Cardiac muscle cell (in vitro differentiated cells and primary cell): ENCODE results near the gene ZNF747. TPM values are rescaled to one million over a fixed set of nuclear protein-coding genes. Genes with fewer than 3 reads are reported as not detected.

ENCODE experiments used
- DNase-seq, 2 donors: peaks; one replicate each; pipeline versions ENCODE4 v3.0.0 to v3.0.0-alpha.2; 2010 to 2017; ENCODE audit warnings: low read depth in 1 of 2, low spot score in 1 of 2
- H3K27ac ChIP-seq: fragments of 200-600 bp; sonication (generic); 2 replicates; pipeline ENCODE4 v1.5.1; 2016
- H3K27me3 ChIP-seq: fragments of 200-600 bp; sonication (generic); 2 replicates; pipeline ENCODE4 v1.6.0; 2016; ENCODE audit warnings: control low read depth
- H3K36me3 ChIP-seq: fragments of 200-600 bp; sonication (generic); 2 replicates; pipeline ENCODE4 v1.5.1; 2016; ENCODE audit warnings: control low read depth
- H3K4me1 ChIP-seq: fragments of 200-600 bp; sonication (generic); 2 replicates; pipeline ENCODE4 v1.8.1; 2017; ENCODE audit warnings: low read depth, mild to moderate bottlenecking, mixed run types
- H3K4me3 ChIP-seq: fragments of 200-600 bp; sonication (generic); 2 replicates; pipeline ENCODE4 v1.5.1; 2016; ENCODE audit warnings: mild to moderate bottlenecking
- H3K9me3 ChIP-seq: fragments of 200-600 bp; sonication (generic); 2 replicates; pipeline ENCODE4 v1.5.1; 2017; ENCODE audit warnings: low read depth, mild to moderate bottlenecking, control low read depth
- polyA plus RNA-seq: library from polyadenylated mRNA; unstranded; fragments of >200 nt; fragmentation: Nextera tagmentation; extraction: Ambion mirVana; gene quantifications from 2 replicates; pipeline ENCODE4 v1.2.1, GENCODE V29; 2016
- total RNA-seq: library from RNA; depleted of rRNA; stranded (reverse); fragments of >200 nt; gene quantifications from 2 replicates; pipeline ENCODE4 v1.2.3, GENCODE V29; 2016
- TF ChIP-seq, protein P1 (sequence below): IDR thresholded peaks from 2 replicates; pipeline ENCODE4 v1.5.1; 2012; ENCODE audit warnings: low read depth, mild to moderate bottlenecking, low read length

The ZNF747 gene
- total and polyA plus RNA-seq, 2 experiments from 2014 or later = 12.7 to 17.7 TPM

- H3K4me1 ChIP-seq = peaks cover 8% of the 10 kb centered on the region
- no peak overlapping the region for H3K4me3 ChIP-seq
- TF ChIP-seq, protein P1, sequence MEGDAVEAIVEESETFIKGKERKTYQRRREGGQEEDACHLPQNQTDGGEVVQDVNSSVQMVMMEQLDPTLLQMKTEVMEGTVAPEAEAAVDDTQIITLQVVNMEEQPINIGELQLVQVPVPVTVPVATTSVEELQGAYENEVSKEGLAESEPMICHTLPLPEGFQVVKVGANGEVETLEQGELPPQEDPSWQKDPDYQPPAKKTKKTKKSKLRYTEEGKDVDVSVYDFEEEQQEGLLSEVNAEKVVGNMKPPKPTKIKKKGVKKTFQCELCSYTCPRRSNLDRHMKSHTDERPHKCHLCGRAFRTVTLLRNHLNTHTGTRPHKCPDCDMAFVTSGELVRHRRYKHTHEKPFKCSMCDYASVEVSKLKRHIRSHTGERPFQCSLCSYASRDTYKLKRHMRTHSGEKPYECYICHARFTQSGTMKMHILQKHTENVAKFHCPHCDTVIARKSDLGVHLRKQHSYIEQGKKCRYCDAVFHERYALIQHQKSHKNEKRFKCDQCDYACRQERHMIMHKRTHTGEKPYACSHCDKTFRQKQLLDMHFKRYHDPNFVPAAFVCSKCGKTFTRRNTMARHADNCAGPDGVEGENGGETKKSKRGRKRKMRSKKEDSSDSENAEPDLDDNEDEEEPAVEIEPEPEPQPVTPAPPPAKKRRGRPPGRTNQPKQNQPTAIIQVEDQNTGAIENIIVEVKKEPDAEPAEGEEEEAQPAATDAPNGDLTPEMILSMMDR = no peak
- no peak overlapping the region for H3K27ac ChIP-seq
- no peaks in the 10 kb centered on the region for H3K36me3 ChIP-seq
- DNase-seq = no peak
- H3K9me3 ChIP-seq = no peaks in the 10 kb centered on the region
- H3K27me3 ChIP-seq = no peaks in the 10 kb centered on the region
Measured at GRCh38 chr16:30567160-30567990, 32.7 kb upstream of the ZNF747 start.

DNA sequence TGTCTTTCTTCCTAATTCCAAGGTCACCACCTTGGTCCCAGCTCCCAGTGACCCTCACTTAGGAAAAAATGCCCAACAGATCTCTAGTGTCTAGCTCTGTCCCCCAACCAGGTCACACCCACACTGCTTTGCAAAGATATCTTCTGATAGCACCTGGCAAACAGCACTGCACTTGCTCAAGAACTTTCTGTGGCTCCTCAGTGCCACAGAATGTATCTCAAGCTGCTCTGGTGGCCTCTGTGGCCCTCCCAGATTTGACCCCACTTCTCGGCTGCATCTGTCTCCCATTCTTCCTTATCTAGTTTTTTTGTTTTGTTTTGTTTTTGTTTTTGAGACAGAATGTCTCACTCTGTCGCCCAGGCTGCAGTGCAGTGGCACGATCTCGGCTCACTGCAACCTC is 31.9 kb upstream of the ZNF747 start:
- Histone ChIP-seq H3K4me3 (no peak overlapping the region), H3K4me1 (peaks cover 8% of the 10 kb centered on the region), H3K27ac (no peak overlapping the region), H3K27me3 (no peaks in the 10 kb centered on the region), H3K36me3 (no peaks in the 10 kb centered on the region), H3K9me3 (no peaks in the 10 kb centered on the region)
- TF ChIP-seq, protein P1 = no peak
- DNase-seq = no peak

- no peak overlapping the region for H3K4me3 ChIP-seq
- TF ChIP-seq, protein P1 = no peak
Measured at GRCh38 chr16:30565984-30566383, 31.3 kb upstream of the ZNF747 start.

DNA sequence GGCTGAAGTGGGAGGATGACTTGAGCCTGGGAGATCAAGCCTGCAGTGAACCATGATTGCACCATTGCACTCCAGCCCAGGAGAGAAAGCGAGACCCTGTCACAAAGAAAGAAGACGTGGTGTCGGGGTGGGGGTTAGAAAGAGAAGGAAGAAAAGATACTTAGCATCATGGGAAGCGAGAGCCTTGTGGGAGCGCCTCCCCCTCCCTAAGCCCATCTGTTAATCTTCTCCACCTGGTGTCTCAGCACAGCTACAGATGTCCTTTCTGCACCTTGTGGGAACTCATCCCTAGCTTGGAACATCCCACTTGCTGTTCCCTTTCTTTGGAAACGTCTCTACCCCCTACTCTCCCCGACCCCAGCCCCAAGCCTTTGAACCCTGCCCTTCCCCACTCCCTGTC is 30.9 kb upstream of the ZNF747 start:
- Histone ChIP-seq H3K9me3 (no peaks in the 10 kb centered on the region), H3K4me3 (no peak overlapping the region), H3K27me3 (no peaks in the 10 kb centered on the region), H3K36me3 (no peaks in the 10 kb centered on the region), H3K4me1 (peaks cover 4% of the 10 kb centered on the region), H3K27ac (no peak overlapping the region)
- TF ChIP-seq, protein P1 = no peak
- DNase-seq = no peak

More at GRCh38 chr16:30565984-30566383, 31.3 kb upstream of the ZNF747 start:
- Histone ChIP-seq H3K27me3 (no peaks in the 10 kb centered on the region), H3K36me3 (no peaks in the 10 kb centered on the region), H3K4me1 (peaks cover 7% of the 10 kb centered on the region), H3K27ac (no peak overlapping the region), H3K9me3 (no peaks in the 10 kb centered on the region)
- DNase-seq = no peak

DNA sequence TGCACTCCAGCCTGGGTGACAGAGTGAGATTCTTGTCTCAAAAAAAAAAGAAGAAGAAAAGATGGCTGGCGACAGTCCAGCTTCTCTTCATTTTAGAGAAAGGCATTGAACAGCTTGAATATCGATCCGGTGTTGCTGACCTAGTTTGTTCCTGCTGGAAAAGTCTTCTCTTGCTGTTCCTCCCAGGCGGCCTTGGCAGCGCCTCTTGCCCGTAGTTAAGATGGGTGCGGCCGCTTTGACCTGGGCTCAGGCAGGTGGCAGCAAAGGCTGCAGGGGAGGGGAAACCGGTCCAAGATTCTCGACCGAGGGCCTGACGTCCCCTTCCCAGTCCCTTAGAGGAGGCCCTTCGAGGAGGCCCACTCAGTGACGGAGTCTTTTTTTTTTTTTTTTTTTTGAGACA is 27.4 kb upstream of the ZNF747 start:
- H3K4me1 ChIP-seq = peaks cover 4% of the 10 kb centered on the region
- DNase-seq = no peak
- H3K27me3 ChIP-seq = no peaks in the 10 kb centered on the region
- H3K27ac ChIP-seq = no peak overlapping the region
- no peaks in the 10 kb centered on the region for H3K9me3 ChIP-seq
- H3K4me3 ChIP-seq = no peak overlapping the region
- TF ChIP-seq, protein P1 = no peak
- no peaks in the 10 kb centered on the region for H3K36me3 ChIP-seq
